GM19025 (cell line): ENCODE data around the gene TEX101.
"Not testable (repeated sequence)": the region's sequence is repeated elsewhere in the genome, so short reads cannot be mapped to it uniquely, and the experiment has no call there.

Experiments
- ATAC-seq: cut with Tn5 transposase; IDR thresholded peaks from one replicate; pipeline ENCODE4 v1.9.1; 2021; ENCODE audit warnings: mild to moderate bottlenecking, low read depth, moderate library complexity; ENCODE audit not compliant: unreplicated experiment

The TEX101 gene

DNA sequence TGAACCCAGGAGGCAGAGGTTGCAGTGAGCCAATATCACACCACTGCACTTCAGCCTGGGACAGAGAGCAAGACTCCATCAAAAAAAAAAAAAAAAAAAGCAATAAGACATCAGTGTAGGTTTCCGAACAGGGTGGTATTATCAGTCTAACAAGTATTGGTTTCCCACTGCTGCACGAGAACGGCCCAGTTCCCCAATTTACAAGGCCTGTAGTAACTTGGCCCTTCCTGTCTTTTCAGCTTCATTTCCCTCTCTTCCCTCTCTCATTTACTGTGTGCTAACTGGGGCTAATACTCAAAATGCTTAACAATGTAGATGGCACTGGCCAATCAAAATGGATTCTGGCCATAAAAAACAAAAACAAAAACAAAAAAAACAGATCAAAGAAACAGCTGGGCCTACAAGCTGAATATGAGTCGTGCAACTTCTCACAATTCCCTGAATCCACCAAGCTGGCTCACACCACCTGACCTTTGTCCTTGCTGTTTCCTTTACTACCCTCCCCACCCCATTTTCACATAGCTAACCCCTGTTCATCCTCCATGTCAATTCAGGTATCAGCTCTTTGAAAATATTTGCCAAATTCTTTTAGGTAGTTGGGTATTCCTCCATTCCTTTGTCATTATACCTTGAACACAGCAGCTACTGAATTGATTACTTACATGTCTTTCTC lies 2.4 kb downstream of the TEX101 start:
- no peak for ATAC-seq

DNA sequence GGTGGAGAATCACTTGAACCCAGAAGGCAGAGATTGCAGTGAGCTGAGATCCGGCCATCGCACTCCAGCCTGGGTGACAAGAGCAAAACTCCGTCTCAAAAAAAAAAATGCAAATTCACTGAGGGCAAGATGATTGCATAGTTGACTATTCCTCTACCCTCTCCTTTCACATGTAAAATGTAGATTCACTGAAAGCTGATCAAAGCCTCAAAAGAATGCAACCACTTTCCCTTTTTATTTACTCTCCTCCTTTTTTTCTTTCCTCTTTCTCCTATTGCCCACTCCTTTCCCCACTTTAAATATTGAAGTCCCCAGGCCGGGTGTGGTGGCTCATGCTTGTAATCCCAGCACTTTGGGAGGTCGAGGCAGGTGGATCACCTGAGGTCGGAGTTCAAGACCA lies 6.3 kb downstream of the TEX101 start:
- ATAC-seq, result no peak

DNA sequence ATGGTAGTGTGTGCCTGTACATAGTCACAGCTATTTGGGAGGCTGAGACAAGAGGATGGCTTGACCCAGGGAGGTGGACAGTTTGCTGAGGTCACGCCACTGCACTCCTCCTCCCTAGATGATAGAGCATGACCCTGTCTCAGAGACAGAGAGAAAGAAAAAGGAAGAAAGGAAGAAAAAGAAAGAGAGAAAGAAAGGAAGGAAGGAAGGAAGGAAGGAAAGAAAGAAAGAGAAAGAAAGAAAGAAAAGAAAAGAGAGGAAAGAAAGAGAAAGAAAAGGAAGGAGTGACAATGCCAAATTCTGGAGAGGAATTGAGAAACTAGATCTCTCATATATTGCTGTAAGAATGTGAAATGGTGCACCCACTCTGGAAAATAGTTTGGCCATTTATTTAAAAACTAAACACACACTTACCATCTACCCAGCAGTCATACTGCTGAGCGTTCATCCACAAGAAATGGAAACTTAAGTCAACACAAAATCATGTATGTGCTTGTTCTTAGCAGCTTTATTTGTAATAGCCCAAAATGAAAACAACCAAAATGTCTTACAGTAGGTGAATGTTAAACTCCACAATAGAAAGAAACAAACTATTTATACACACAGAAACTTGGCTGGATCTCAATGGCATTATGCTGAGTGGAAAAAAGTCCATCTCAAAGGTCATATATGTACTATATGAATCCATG lies 7.5 kb downstream of the TEX101 start:
- no peak for ATAC-seq

DNA sequence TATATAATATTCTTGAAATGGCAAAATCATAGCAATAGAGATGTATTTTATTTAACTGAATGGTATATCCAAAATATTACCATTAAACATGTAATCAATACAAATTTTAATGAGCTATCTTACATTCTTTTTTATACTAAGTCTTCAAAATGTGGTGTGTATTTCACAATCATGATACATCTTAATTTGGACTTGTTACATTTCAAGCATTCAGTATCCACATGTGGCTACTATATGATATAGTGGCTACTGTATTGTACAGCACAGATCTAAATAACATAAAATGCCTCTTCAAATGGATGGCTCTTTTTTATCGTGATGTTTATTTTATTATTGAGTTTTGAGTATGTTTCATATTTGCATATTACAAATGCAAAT lies 8.0 kb downstream of the TEX101 start:
- ATAC-seq, result no peak

DNA sequence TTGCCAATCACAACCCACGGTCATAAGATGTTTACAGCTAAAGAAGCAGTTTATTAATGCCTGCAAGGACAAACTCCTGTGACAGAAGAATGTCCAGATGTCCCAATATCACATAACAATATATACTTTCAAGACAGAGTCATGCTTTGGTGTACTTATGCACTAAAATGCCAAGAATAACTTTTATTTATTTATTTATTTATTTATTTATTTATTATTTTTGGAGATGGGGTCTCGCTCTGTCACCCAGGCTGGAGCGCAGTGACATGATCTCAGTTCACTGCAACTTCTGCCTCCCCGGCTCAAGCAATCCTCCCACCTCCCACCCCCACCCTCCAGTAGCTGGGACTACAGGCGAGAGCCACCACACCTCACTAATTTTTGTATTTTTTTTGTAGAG lies 9.1 kb downstream of the TEX101 start:
- ATAC-seq, result no peak

DNA sequence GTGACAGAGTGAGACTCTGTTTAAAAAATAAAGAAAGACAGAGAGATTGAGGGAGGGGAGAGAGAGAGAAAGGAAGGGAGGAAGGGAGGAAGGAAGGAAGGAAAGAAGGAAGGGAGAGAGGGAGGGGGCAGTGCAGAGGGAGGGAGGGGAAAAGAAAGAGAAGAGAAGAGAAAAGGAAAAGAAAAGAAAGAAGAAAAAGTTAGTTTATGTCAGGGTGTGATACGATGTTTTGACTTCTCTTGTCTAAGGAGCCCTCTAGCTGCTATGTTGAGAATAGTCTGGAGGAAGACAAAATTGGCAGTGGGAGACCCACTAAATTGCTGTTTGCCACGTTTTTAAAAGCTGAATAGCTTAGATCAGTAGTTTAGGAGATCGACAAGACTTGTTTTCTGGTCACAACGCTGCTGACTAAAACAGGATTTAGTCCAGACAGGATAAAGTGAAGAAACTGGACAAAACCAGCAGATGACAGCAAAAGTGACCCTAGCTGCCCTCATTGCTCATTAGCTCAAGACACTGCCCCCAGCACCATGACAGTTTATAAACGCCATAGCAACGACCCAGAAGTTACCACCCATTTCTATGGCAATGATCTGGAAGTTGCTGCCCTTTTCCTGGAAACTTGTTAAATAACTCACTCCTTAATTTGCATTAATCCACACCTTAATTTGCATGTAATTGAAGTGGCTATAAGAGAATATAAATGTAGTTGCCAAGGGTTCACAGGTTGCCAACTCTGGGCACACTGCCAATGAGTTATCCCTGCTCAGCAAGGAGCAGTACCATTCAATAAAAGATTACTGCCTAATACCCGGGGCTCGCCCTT lies 11.1 kb downstream of the TEX101 start:
- ATAC-seq, result no peak

DNA sequence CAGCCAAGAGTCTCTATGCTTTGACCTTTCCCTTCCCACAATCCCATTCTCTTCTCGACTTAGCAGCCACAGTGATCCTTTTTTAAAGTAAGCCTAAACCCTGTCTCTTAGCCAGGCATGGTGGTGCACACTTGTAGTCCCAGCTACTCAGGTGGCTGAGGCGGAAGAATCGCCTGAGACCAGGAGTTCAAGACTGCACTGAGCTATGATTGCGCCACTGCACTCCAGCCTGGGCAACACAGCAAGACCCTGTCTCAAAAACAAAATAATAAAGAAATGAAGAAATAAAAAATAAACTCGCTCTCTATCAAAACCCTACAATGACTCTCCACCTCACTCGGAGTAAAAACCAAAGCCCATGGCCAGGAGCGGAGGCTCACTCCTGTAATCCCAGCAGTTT lies 14.7 kb downstream of the TEX101 start:
- no peak for ATAC-seq

DNA sequence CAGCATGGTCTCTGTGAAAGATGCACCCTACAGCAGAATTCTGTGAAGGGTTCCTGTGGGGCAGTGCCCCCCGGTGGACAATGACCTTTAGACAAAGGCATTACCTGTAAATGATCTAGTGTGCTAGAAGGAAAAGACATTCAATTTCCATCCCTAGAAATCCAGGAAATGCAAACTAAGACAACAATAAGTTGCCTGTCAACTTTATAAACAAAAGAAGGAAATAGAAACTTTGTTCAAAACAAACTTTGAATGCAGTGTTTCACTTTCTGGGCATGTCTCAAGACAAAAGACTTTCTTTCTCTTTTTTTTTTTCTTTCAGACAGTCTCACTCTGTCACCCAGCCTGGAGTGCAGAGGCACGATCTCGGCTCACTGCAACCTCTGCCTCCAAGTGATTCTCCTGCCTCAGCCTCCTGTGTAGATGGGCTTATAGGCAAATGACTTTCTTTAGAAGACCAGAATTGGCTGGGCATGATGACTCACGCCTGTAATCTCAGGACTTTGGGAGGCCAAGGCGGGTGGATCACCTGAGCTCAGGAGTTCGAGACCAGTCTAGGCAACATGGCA lies 15.5 kb downstream of the TEX101 start:
- ATAC-seq, result no peak

DNA sequence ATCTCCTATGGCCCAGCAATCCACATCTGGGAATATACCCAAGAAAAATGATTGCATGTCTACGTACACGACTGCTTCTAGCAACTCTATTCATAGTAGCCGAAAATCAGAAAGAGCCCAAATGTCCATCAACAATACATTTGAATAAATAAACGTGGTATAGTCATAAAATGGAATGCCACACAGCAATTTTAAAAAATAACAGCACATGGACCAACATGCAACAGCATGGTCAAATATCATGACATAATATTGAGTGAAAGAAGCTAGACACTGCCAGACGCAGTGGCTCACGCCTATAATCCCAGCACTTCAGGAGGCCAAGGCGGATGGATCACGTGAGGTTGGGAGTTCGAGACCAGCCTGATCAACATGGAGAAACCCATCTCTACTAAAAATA lies 16.3 kb downstream of the TEX101 start:
- no peak for ATAC-seq

DNA sequence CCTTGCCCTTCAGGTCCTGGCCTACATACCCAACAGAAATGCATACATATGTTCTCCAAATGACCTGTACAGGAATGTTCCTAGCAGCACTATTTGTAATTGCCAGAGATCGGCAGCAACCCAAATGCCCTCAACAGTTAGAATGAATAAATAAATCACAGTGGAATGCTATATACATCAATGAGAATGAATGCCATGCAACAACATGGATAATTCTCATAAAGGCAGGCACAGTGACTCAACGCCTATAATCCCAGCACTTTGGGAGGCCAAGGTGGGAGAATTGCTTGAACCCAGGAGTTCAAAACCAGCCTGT lies 18.6 kb downstream of the TEX101 start:
- ATAC-seq, result no peak

DNA sequence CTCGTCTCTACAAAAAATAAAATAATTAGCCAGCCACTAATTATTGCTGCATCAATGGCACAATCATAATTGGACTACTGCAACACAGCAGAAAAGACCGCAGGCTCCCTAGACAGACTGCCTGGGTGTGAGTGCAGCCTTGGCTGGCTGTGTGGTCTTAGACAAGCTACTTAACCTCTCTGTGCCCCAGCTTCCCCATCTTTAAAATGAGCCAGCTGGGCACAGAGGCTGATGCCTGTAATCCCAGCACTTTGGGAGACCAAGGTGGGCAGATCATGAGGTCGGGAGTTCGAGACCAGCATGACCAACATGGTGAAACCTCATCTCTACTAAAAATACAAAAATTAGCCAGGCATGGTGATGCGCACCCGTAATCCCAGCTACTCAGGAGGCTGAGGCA lies 19.0 kb downstream of the TEX101 start:
- no peak for ATAC-seq

DNA sequence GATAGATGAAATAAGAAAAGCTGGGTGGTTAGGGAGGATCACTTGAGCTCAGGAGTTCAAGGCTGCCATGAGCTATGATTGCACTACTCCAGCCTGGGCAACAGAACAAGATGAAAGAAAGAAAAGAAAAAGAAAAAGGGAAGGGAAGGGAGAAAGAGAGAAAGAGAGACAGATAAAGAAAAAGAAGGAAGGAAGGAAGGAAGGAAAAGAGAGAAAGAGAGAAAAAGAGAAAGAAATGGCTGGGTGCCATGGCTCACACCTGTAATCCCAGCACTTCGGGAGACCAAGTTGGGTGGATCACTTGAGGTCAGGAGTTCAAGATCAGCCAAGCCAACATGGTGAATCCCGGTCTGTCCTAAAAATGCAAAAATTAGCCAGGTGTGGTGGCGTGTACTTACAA lies 21.1 kb downstream of the TEX101 start:
- no peak for ATAC-seq

DNA sequence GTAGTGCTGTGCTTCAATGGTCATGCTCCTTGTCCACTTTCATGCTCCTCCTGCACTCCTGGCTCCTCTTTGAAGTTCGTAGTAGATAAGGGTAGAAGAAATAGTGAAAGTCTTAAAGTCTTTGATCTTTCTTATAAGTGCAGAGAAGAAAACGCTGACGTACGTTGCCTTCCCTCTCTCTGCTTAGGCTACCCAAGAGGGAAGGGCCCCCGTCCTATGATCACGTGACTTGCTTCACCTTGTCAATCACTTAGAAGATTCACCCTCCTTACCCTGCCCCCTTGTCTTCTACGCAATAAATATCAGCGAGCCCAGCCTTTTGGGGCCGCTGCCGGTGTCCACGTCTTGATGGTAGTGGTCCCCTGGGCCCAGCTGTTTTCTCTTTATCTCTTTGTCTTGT lies 22.6 kb downstream of the TEX101 start:
- not testable (repeated sequence) for ATAC-seq

DNA sequence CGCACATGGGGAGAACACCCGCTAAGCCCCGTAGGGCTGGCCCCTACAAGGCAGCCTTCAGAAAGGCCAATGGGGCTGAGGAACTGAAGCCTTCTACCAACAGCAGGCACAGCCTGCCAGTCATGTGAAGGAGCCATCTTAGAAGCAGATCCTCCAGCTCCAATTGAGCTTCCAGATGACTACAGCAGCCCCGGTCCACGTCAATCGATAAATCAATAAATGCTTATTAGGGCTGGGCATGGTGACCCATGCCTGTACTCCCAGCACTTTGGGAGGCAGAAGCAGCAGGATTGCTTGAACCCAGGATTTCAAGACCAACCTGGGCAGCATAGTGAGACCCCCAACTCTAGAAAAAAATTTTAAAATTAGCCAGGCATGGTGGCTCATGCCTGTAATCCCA lies 23.0 kb downstream of the TEX101 start:
- ATAC-seq, result no peak

DNA sequence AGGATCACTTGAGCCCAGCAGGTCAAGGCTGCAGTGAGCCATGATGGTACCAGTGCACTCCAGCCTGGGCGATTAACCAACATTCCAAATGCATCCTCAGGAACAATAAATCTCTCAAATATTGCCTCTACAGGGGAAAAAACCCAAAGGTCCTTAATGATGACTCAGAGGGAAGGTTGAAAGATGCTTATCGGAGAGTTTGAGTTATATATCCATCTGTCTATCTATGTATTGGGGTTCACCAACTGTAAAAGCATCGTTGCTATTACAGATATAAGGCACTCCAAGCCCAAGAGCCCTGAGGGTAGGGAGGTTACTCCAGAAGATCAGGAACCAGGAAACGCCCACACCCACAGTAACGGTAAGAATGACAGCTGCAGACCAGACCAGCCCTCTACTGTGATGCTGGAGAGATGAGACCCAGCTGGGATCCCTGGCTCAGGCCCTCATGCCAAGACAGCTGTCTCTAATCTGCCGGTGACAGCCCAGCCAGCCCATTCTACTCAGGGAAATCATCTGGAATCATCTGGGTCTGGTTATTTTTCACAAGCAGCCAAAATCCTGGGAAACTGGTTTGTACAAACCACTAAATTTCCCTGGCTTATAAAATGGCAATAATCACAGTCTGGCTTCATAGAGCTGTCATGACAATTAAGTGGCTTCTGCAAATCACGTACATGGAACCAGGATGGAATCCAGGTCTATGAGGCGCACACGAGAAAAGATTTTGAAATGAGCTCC lies 23.8 kb downstream of the TEX101 start:
- ATAC-seq, result no peak

DNA sequence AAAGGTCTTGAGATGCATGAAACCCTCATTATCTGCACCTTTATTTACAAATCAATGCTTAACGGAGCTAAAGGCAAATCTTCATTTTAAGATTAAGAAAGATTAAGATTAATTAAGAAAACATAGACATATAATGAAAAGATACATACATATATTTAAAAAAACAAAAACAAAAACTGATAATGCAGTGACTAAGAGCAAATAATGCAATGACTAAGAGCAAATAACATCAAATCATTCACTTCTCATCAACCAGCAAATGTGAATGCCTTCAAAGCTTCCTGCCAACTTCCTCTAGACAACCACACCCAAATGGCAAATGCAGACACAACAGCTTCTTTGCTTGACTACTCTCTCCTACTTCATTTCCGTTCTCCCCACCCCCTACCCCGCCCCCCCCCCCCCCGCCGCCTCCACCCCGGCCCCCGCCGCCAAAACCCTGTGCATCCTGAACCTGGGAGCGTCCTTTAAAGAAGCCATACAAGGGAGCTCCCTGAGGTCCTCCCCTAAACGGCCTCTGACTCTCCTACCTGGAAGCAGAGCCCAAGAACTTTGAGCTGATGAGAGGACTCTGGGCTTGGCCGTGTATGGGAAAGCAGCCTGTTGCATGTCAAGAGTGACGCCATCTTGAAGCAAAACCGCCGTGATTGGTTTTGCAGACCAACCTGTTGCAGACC lies 24.5 kb downstream of the TEX101 start:
- ATAC-seq, result no peak

DNA sequence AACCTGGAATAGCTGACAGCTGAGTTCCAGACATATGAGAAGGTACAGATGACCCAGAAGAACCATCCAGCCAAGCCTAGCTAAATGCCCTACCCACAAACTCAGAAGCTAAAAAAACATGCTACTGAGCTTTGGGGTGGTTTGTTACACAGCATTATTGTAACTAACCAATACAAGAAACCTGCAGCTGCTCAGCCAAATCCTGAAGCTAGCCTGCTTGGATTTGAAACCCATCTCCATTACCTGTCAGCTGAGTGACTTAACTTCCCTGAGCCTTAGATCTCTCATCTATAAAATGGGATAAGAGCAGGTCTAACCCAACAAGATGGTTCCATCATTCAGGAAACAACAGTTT lies 25.0 kb downstream of the TEX101 start:
- no peak for ATAC-seq

DNA sequence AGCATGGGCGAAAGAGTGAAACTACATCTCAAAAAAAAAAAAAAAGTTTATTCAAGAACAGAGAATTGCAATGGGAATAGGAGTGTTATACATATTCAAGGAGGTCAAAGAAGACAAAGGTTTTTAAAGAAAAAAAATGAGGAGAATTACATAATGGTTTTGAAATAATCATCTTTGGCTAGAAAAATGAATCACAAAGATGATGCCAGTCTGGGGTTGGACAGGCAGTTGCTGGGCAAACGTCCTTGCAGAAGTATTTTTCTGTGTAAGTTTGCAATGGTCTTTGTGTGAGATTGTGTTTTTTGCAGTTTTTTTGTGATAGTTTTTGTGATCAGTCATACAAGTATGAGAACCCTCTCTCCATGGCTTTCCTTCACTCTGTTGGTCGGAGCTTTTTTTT lies 27.0 kb downstream of the TEX101 start:
- ATAC-seq, result no peak

DNA sequence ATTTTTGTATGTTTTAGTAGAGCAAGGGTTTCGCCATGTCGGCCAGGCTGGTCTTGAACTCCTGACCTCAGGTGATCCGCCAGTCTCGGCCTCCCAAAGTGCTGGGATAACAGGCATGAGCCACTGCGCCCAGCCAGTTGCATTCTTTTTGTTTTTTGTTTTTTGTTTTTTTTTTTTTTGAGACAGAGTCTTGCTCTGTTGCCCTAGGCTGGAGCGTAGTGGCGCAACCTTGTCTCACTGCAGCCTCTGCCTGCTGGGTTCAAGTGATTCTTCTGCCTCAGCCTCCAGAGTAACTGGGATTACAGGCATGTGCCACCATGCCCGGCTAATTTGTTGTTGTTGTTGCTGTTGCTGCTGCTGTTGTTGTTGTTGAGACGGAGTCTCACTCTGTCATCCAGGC lies 29.4 kb downstream of the TEX101 start:
- not testable (repeated sequence) for ATAC-seq

DNA sequence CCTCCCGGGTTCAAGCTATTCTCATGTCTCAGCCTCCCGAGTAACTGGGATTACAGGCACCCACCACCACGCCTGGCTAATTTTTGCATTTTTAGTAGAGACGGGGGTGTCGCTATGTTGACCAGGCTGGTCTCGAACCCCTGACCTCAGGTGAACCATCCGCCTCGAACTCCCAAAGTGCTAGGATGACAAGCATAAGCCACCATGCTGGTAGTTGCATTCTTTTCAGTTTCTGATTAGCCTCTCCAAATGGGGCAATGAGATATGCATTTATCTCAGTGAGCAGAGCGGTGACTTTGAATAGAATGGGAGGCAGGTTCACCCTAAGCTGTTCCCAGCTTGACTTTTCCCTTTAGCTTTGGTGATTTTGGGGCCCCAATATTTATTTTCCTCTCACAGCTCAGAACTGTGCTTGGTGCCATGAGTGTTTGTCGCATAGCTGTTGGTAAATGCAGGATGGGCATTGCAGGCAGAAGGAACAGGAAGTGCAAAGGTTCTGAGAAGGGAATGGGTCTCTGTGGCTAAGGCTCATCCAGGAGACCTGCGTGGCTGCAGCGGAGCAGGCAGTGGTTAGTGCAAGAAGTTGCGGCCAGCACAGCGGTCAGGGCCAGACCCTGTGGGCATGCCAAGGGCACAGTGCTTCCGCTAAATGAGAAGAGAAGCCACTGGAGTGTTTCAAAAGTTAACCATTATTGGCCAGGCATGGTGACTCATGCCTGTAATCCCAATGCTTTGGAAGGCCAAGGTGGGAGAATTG lies 30.0 kb downstream of the TEX101 start:
- ATAC-seq, result no peak
